HG02852 (cell line): ENCODE results near the gene SLC24A4.

ENCODE experiments used
- ATAC-seq: cut with Tn5 transposase; IDR thresholded peaks from one replicate; pipeline ENCODE4 v1.9.1; 2021; ENCODE audit warnings: mild to moderate bottlenecking, moderate library complexity; ENCODE audit not compliant: unreplicated experiment

The SLC24A4 gene

GRCh38 chr14:92315050-92315805, 7.7 kb upstream of the SLC24A4 start:
- ATAC-seq: no peak

GRCh38 chr14:92316176-92316575, 6.8 kb upstream of the SLC24A4 start:
- no peak for ATAC-seq

- no peak for ATAC-seq
These were observed 6.0 kb upstream of the SLC24A4 start for GRCh38 chr14:92316937-92317336.

- ATAC-seq: no peak
These were observed 5.5 kb upstream of the SLC24A4 start for GRCh38 chr14:92317511-92317910.

- ATAC-seq: no peak
These were observed 1.3 kb upstream of the SLC24A4 start for GRCh38 chr14:92321701-92322100.

GRCh38 chr14:92322516-92322915, 449 bp upstream of the SLC24A4 start:
- no peak for ATAC-seq

- no peak for ATAC-seq
These were observed 1.2 kb downstream of the SLC24A4 start for GRCh38 chr14:92323916-92324818.

GRCh38 chr14:92325835-92326234, 2.9 kb downstream of the SLC24A4 start:
- ATAC-seq: no peak

GRCh38 chr14:92328664-92329255, 5.8 kb downstream of the SLC24A4 start:
- no peak for ATAC-seq

- no peak for ATAC-seq
These were observed 11.1 kb downstream of the SLC24A4 start for GRCh38 chr14:92334050-92334449.

- ATAC-seq: no peak
These were observed 13.4 kb downstream of the SLC24A4 start for GRCh38 chr14:92336363-92336762.

GRCh38 chr14:92339426-92339825, 16.5 kb downstream of the SLC24A4 start:
- no peak for ATAC-seq

GRCh38 chr14:92340071-92340470, 17.1 kb downstream of the SLC24A4 start:
- no peak for ATAC-seq

- peak; percentile 60 for ATAC-seq
These were observed 18.0 kb downstream of the SLC24A4 start for GRCh38 chr14:92340931-92341330.

GRCh38 chr14:92341791-92342190, 18.8 kb downstream of the SLC24A4 start:
- ATAC-seq: no peak

- ATAC-seq: no peak
These were observed 25.2 kb downstream of the SLC24A4 start for GRCh38 chr14:92348154-92348553.

GRCh38 chr14:92351750-92352149, 28.8 kb downstream of the SLC24A4 start:
- ATAC-seq: no peak

- no peak for ATAC-seq
These were observed 29.4 kb downstream of the SLC24A4 start for GRCh38 chr14:92352158-92352985.

GRCh38 chr14:92353447-92353846, 30.5 kb downstream of the SLC24A4 start:
- ATAC-seq: no peak

GRCh38 chr14:92356677-92357076, 33.7 kb downstream of the SLC24A4 start:
- no peak for ATAC-seq
